WTC11 (cell line): Measurements from ENCODE around the gene RAB11B. TPM values are rescaled to one million over a fixed set of nuclear protein-coding genes. Genes with fewer than 3 reads are reported as not detected.

Experiments
- ATAC-seq: fragments of 200-7000 bp; cut with Tn5 transposase; 2 replicates; pipeline ENCODE4 v1.10.0; 2021; ENCODE audit warnings: mild to moderate bottlenecking, moderate library complexity
- CTCF ChIA-PET: fragments of 300-600 bp; sonication (Branson Sonifier 250); formaldehyde crosslinking; loops from one replicate; lab custom pipeline; 2021; ENCODE audit warnings: antibody characterized with exemption; lab: Charles Lee
- POLR2A ChIA-PET: fragments of 350-600 bp; sonication (Branson Sonifier 250); formaldehyde crosslinking; loops from one replicate; lab custom pipeline; 2021; ENCODE audit warnings: antibody characterized with exemption; lab: Charles Lee
- DNase-seq: peaks from one replicate; pipeline ENCODE4 v3.0.0; 2021; ENCODE audit warnings: low spot score
- H3K27ac Mint-ChIP-seq: 2 replicates; pipeline ENCODE4 v1.8.0; 2021; ENCODE audit warnings: mixed read lengths
- H3K27me3 Mint-ChIP-seq: 2 replicates; pipeline ENCODE4 v1.8.0; 2021; ENCODE audit warnings: low read depth, mild to moderate bottlenecking, moderate library complexity, mixed read lengths
- H3K36me3 Mint-ChIP-seq: 2 replicates; pipeline ENCODE4 v1.8.0; 2021; ENCODE audit warnings: mixed read lengths
- H3K4me1 Mint-ChIP-seq: 2 replicates; pipeline ENCODE4 v1.8.0; 2022; ENCODE audit warnings: mixed read lengths
- H3K4me3 Mint-ChIP-seq: 2 replicates; pipeline ENCODE4 v1.8.0; 2021; ENCODE audit warnings: mild to moderate bottlenecking, moderate library complexity, mixed read lengths
- H3K9me3 Mint-ChIP-seq: 2 replicates; pipeline ENCODE4 v1.8.0; 2021; ENCODE audit warnings: mixed read lengths
- ATF1 ChIP-seq: sonication (generic); formaldehyde crosslinking; IDR thresholded peaks from 2 replicates; pipeline ENCODE4 v1.8.1; 2023; ENCODE audit warnings: mild to moderate bottlenecking, moderate library complexity, missing genetic modification reagents
- CBFB ChIP-seq: sonication (generic); formaldehyde crosslinking; IDR thresholded peaks from 2 replicates; pipeline ENCODE4 v1.8.1; 2022; ENCODE audit warnings: mild to moderate bottlenecking, low read depth, missing genetic modification reagents
- ELF4 ChIP-seq: sonication (generic); formaldehyde crosslinking; IDR thresholded peaks from 2 replicates; pipeline ENCODE4 v1.8.1; 2022; ENCODE audit warnings: low read depth, mild to moderate bottlenecking, moderate library complexity, missing genetic modification reagents
- ETV6 ChIP-seq: sonication (generic); formaldehyde crosslinking; IDR thresholded peaks from 2 replicates; pipeline ENCODE4 v1.8.1; 2022; ENCODE audit warnings: mild to moderate bottlenecking, missing genetic modification reagents
- FOXK1 ChIP-seq: sonication (generic); formaldehyde crosslinking; IDR thresholded peaks from 2 replicates; pipeline ENCODE4 v1.8.0; 2022; ENCODE audit warnings: mild to moderate bottlenecking, moderate library complexity, missing genetic modification reagents
- JAZF1 ChIP-seq: fragments of 250-450 bp; sonication (Bioruptor Pico); IDR thresholded peaks from 2 replicates; pipeline ENCODE4 v1.9.0; 2021; ENCODE audit warnings: moderate library complexity, mild to moderate bottlenecking, inconsistent platforms
- NFE2L1 ChIP-seq: sonication (generic); formaldehyde crosslinking; IDR thresholded peaks from 2 replicates; pipeline ENCODE4 v1.8.1; 2023; ENCODE audit warnings: missing genetic modification reagents
- RORB ChIP-seq: fragments of 250-450 bp; sonication (Bioruptor Pico); IDR thresholded peaks from 2 replicates; pipeline ENCODE4 v1.9.0; 2021; ENCODE audit warnings: mild to moderate bottlenecking
- total RNA-seq: library from RNA; stranded (reverse); gene quantifications from 3 replicates; pipeline ENCODE4 v1.2.3, GENCODE V29; 2021
- TF ChIP-seq, protein P1 (sequence below): sonication (generic); formaldehyde crosslinking; IDR thresholded peaks from 2 replicates; pipeline ENCODE4 v1.8.1; 2023; ENCODE audit warnings: mild to moderate bottlenecking, missing genetic modification reagents
- TF ChIP-seq, protein P2 (sequence below): sonication (generic); formaldehyde crosslinking; IDR thresholded peaks from 2 replicates; pipeline ENCODE4 v1.8.1; 2023; ENCODE audit warnings: mild to moderate bottlenecking, missing genetic modification reagents, moderate library complexity
- TF ChIP-seq, protein P3 (sequence below): fragments of 250-450 bp; sonication (Bioruptor Pico); conservative IDR thresholded peaks from 2 replicates; pipeline ENCODE4 v1.9.0; 2021; ENCODE audit warnings: mild to moderate bottlenecking
- TF ChIP-seq, protein P4 (sequence below): sonication (generic); formaldehyde crosslinking; IDR thresholded peaks from 2 replicates; pipeline ENCODE4 v1.8.1; 2023; ENCODE audit warnings: mild to moderate bottlenecking, missing genetic modification reagents, borderline replicate concordance

The RAB11B gene
- total RNA-seq, 1 experiment from 2014 or later: 108 TPM

DNA sequence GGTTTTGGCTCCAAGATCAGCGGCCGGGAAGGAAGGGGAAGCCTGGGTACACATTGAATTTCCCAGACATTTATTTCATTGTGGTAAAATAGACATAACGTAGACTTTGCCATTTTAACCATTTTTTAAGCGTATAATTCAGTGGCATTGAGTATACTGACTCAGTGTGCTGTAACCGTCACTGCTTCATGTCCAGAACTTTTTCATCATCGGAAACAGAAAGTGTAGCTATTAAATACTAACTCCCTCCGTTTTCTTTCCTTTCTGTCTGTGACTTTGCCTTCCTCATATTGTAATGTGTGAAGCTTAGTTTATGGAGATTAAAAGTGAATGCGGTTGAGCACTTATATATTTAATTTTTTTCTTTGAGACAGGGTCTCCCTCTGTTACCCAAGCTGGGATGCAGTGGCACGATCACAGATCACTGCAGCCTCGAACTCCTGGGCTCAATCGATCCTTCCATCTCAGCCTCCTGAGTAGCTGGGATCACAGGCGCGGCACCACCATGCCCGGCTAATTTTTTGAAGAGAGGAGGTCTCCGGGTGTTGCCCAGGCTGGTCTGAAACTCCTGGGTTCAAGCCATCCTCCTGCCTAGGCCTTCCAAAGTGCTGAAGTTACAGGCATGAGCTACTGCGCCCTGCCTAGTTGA lies 56.0 kb downstream of the RAB11B start (continued):
- TF ChIP-seq, protein P1, sequence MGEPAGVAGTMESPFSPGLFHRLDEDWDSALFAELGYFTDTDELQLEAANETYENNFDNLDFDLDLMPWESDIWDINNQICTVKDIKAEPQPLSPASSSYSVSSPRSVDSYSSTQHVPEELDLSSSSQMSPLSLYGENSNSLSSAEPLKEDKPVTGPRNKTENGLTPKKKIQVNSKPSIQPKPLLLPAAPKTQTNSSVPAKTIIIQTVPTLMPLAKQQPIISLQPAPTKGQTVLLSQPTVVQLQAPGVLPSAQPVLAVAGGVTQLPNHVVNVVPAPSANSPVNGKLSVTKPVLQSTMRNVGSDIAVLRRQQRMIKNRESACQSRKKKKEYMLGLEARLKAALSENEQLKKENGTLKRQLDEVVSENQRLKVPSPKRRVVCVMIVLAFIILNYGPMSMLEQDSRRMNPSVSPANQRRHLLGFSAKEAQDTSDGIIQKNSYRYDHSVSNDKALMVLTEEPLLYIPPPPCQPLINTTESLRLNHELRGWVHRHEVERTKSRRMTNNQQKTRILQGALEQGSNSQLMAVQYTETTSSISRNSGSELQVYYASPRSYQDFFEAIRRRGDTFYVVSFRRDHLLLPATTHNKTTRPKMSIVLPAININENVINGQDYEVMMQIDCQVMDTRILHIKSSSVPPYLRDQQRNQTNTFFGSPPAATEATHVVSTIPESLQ (CRISPR knock-in tag): no peak
- TF ChIP-seq ETV6 (CRISPR knock-in tag): no peak

DNA sequence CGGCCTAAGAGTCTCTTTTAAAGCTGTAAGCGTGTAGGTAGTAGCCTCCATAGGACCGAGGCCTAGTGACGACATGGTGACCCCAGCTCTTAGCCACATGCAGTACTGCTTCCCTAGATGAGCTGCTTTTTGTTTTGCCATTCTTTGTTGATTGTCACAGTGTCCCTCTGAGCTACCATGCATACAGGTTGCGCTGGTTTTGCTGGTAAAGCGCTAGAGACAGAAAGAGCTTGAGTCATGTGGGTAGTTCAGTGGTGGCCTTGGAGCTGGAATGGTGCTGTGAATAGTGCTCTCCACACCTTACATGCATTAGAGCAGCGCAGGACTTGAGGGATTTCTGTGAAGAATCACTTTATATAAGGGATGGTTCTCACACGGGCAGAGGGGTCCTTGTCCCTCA lies 59.7 kb downstream of the RAB11B start:
- Mint-ChIP-seq H3K4me1 (peaks cover 80% of the 10 kb centered on the region), H3K4me3 (peak overlapping the region; percentile 51), H3K9me3 (no peaks in the 10 kb centered on the region), H3K27me3 (no peaks in the 10 kb centered on the region), H3K27ac (peak overlapping the region; percentile 92), H3K36me3 (peaks cover 31% of the 10 kb centered on the region)
- ChIA-PET CTCF (interaction anchor here (1.0 to 4.9 kb wide), 9 partner anchors 26 to 131 kb away, joined by 3 to 38 read pairs (median 4); partner anchors contain the start of gene MARCHF2), POLR2A (interaction anchor here (0.5 kb wide), 1 partner anchor 61 kb away, joined by 5 read pairs; no protein-coding TSS in a partner anchor)
- TF ChIP-seq, protein P2, sequence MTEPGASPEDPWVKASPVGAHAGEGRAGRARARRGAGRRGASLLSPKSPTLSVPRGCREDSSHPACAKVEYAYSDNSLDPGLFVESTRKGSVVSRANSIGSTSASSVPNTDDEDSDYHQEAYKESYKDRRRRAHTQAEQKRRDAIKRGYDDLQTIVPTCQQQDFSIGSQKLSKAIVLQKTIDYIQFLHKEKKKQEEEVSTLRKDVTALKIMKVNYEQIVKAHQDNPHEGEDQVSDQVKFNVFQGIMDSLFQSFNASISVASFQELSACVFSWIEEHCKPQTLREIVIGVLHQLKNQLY (CRISPR knock-in tag): no peak
- peak; percentile 35; the same call in 1 of the 2 replicates for TF ChIP-seq FOXK1 (CRISPR knock-in tag)
- DNase-seq (no peak), ATAC-seq (peak; percentile 54)

DNA sequence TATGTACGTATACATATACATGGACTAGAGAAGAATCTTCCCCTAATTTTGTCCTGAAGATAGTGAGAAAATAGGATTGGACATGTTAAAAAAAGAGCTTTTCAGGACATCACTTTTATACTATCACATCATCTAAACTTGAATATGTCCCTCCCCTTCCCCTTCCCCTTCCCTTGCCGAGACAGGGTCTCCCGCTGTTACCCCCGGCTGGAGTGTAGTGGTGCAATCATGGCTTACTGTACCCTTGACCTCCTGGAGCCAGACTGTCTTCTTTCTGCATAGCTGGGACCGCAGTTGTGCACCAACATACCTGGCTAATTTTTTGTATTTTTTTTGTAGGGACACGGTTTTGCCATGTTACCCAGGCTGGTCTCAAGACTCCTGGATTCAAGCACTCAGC lies 61.2 kb downstream of the RAB11B start:
- ATAC-seq (no peak), DNase-seq (no peak)
- ChIA-PET POLR2A (no interaction called here), CTCF (interaction anchor here (1.8 to 2.1 kb wide), 2 partner anchors 38 to 98 kb away, joined by 7 read pairs; partner anchors contain the start of gene MARCHF2)
- peaks cover 36% of the 10 kb centered on the region for H3K36me3 Mint-ChIP-seq
- no peak for TF ChIP-seq JAZF1
- TF ChIP-seq, protein P3, sequence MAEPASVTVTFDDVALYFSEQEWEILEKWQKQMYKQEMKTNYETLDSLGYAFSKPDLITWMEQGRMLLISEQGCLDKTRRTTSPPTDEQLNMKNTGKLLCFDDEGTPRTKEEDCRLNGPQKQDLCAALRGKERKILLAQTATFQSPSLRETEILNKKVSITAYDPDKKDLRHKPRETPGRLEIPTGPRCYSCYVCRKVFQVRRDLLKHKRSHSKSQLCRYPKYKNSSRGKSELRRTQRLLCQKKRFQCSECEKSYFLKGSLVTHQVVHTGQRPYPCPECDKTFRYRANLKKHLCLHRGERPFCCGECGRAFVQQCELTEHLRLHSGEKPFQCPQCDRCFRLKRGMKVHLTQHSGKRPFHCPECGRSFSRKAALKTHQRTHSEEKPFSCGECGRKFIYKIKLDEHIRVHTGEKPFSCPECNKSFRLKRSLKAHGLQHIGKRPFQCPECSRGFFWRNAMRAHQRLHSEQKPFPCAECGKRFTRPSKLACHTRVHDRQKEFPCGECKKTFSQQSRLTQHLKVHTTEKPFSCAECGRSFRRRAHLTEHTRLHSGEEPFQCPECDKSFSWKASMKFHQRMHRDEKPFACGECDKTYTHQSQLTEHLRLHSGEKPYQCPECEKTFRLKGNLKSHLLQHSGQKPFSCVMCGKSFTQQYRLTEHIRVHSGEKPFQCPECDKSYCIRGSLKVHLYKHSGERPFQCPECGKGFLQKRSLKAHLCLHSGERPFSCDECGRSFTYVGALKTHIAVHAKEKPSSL (CRISPR knock-in tag): no peak
- H3K9me3 Mint-ChIP-seq: no peaks in the 10 kb centered on the region
- H3K4me1 Mint-ChIP-seq: peaks cover 89% of the 10 kb centered on the region
- no peaks in the 10 kb centered on the region for H3K27me3 Mint-ChIP-seq
- H3K27ac Mint-ChIP-seq: peak overlapping the region; percentile 93
- peak overlapping the region; percentile 46 for H3K4me3 Mint-ChIP-seq

DNA sequence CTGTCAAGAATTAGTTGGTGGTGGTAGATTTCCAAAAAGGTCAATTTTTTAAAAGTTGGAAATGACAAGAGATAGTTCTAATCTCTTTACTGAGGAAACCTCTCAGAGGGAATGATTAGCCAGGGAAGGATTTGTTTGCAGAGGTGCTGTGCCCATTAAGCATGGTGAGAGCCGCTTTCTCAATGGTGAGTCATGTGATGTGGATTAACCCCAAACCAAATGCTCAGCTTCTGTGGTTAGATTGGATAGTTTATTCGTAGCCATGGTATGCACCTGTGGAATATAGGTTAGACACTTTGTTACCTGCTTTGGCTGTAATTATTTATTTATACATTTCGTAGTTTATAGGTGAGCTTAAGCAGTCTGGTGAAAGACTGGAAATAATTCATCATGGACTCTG lies 61.7 kb downstream of the RAB11B start:
- Mint-ChIP-seq H3K4me1 (peaks cover 89% of the 10 kb centered on the region), H3K27me3 (no peaks in the 10 kb centered on the region)
- CTCF ChIA-PET: interaction anchor here (0.7 to 2.1 kb wide), 2 partner anchors 39 to 104 kb away, joined by 3 to 7 read pairs; partner anchors contain the start of gene MARCHF2
- DNase-seq: no peak
- TF ChIP-seq, protein P1 (CRISPR knock-in tag): no peak
- TF ChIP-seq RORB (no peak), ATF1 (CRISPR knock-in tag) (no peak), NFE2L1 (no peak), CBFB (no peak), ELF4 (CRISPR knock-in tag) (no peak)
- TF ChIP-seq, protein P4, sequence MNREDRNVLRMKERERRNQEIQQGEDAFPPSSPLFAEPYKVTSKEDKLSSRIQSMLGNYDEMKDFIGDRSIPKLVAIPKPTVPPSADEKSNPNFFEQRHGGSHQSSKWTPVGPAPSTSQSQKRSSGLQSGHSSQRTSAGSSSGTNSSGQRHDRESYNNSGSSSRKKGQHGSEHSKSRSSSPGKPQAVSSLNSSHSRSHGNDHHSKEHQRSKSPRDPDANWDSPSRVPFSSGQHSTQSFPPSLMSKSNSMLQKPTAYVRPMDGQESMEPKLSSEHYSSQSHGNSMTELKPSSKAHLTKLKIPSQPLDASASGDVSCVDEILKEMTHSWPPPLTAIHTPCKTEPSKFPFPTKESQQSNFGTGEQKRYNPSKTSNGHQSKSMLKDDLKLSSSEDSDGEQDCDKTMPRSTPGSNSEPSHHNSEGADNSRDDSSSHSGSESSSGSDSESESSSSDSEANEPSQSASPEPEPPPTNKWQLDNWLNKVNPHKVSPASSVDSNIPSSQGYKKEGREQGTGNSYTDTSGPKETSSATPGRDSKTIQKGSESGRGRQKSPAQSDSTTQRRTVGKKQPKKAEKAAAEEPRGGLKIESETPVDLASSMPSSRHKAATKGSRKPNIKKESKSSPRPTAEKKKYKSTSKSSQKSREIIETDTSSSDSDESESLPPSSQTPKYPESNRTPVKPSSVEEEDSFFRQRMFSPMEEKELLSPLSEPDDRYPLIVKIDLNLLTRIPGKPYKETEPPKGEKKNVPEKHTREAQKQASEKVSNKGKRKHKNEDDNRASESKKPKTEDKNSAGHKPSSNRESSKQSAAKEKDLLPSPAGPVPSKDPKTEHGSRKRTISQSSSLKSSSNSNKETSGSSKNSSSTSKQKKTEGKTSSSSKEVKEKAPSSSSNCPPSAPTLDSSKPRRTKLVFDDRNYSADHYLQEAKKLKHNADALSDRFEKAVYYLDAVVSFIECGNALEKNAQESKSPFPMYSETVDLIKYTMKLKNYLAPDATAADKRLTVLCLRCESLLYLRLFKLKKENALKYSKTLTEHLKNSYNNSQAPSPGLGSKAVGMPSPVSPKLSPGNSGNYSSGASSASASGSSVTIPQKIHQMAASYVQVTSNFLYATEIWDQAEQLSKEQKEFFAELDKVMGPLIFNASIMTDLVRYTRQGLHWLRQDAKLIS: no peak
- TF ChIP-seq, all 79 proteins: peak for 0
- ATAC-seq: no peak
- H3K4me3 Mint-ChIP-seq: peak overlapping the region; percentile 46
- H3K27ac Mint-ChIP-seq: peak overlapping the region; percentile 93
- H3K36me3 Mint-ChIP-seq: peaks cover 38% of the 10 kb centered on the region
- POLR2A ChIA-PET: interaction anchor here (1.6 kb wide), 1 partner anchor 62 kb away, joined by 3 read pairs; the partner anchor contains the start of gene ZNF414
- H3K9me3 Mint-ChIP-seq: no peaks in the 10 kb centered on the region
